Adrenal gland (tissue), 5 donors: ENCODE data around the gene PEX11B.
"Not testable (repeated sequence)": the region's sequence is repeated elsewhere in the genome, so short reads cannot be mapped to it uniquely, and the experiment has no call there.

Experiments used
- POLR2A ChIP-seq, 2 donors: fragments of 450-650 bp; IDR thresholded peaks; one replicate each; pipeline ENCODE4 v1.6.1; 2017; ENCODE audit warnings: antibody characterized with exemption in 2 of 2, mild to moderate bottlenecking in 2 of 2, moderate library complexity in 1 of 2
- TF ChIP-seq, protein P1 (sequence below), 6 experiments: fragments of 450-650 bp in 4 of 6; fragments of 200-600 bp in 2 of 6; sonication (generic) in 1 of 6; IDR thresholded peaks; 1 replicate in 5 of 6; 2 replicates in 1 of 6; pipeline versions ENCODE4 v1.5.1 to v1.8.0; 2016 to 2021; ENCODE audit warnings: antibody characterized with exemption in 6 of 6, mild to moderate bottlenecking in 2 of 6, moderate library complexity in 1 of 6
- donor health status: DM: no; HTN: no; CAD: no.

- TF ChIP-seq POLR2A (IDR thresholded peaks at IDR 0.05) = not testable (repeated sequence)
- TF ChIP-seq, protein P1, sequence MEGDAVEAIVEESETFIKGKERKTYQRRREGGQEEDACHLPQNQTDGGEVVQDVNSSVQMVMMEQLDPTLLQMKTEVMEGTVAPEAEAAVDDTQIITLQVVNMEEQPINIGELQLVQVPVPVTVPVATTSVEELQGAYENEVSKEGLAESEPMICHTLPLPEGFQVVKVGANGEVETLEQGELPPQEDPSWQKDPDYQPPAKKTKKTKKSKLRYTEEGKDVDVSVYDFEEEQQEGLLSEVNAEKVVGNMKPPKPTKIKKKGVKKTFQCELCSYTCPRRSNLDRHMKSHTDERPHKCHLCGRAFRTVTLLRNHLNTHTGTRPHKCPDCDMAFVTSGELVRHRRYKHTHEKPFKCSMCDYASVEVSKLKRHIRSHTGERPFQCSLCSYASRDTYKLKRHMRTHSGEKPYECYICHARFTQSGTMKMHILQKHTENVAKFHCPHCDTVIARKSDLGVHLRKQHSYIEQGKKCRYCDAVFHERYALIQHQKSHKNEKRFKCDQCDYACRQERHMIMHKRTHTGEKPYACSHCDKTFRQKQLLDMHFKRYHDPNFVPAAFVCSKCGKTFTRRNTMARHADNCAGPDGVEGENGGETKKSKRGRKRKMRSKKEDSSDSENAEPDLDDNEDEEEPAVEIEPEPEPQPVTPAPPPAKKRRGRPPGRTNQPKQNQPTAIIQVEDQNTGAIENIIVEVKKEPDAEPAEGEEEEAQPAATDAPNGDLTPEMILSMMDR (IDR thresholded peaks at IDR 0.05) = not testable (repeated sequence)
Observed at GRCh38 chr1:145920297-145920696, 1.8 kb upstream of the PEX11B start.
